Adrenal gland (tissue), 12 donors: Measurements from ENCODE around the gene BORCS8. TPM values are rescaled to one million over a fixed set of nuclear protein-coding genes. Genes with fewer than 3 reads are reported as not detected.
"Not testable (repeated sequence)": the region's sequence is repeated elsewhere in the genome, so short reads cannot be mapped to it uniquely, and the experiment has no call there.

Experiments
- DNase-seq, 7 donors: peaks; one replicate each; pipeline ENCODE4 v3.0.0-alpha.2; 2019 to 2020
- H3K27ac ChIP-seq, 5 donors: fragments of 200-600 bp; sonication (generic) in 4 of 5; 1 replicate in 3 of 5; 2 replicates in 2 of 5; pipeline versions ENCODE4 v1.5.1 to v1.8.0; 2016 to 2020; ENCODE audit warnings: mild to moderate bottlenecking in 1 of 5
- H3K27me3 ChIP-seq: fragments of 200-600 bp; 2 replicates; pipeline ENCODE4 v1.8.0; 2021
- H3K36me3 ChIP-seq, 2 donors: fragments of 200-600 bp; replicated peaks in 1 of 2; 1 replicate in 1 of 2; 2 replicates in 1 of 2; pipeline versions ENCODE4 v1.5.1 to v1.8.0; 2018 to 2022
- H3K4me1 ChIP-seq, 2 donors: fragments of 200-600 bp; replicated peaks in 1 of 2; 1 replicate in 1 of 2; 2 replicates in 1 of 2; pipeline versions ENCODE4 v1.5.1 to v1.8.0; 2018 to 2021
- H3K4me3 ChIP-seq, 4 donors: fragments of 200-600 bp; sonication (generic) in 3 of 4; one replicate each; pipeline ENCODE4 v1.5.1; 2016 to 2018
- H3K9me3 ChIP-seq, 3 donors: fragments of 200-600 bp; sonication (generic) in 1 of 3; replicated peaks in 1 of 3; 1 replicate in 2 of 3; 2 replicates in 1 of 3; pipeline versions ENCODE4 v1.5.1 to v1.8.0; 2016 to 2021
- CTCF ChIP-seq, 6 experiments: fragments of 450-650 bp in 4 of 6; fragments of 200-600 bp in 2 of 6; sonication (generic) in 1 of 6; IDR thresholded peaks; 1 replicate in 5 of 6; 2 replicates in 1 of 6; pipeline versions ENCODE4 v1.5.1 to v1.8.0; 2016 to 2021; ENCODE audit warnings: antibody characterized with exemption in 6 of 6, mild to moderate bottlenecking in 2 of 6, moderate library complexity in 1 of 6
- POLR2A ChIP-seq, 2 donors: fragments of 450-650 bp; IDR thresholded peaks; one replicate each; pipeline ENCODE4 v1.6.1; 2017; ENCODE audit warnings: antibody characterized with exemption in 2 of 2, mild to moderate bottlenecking in 2 of 2, moderate library complexity in 1 of 2
- WGBS, 4 donors: extraction: QIAGEN DNeasy Blood & Tissue Kit in 2 of 4; methylation state at CpG; one replicate each; pipeline versions ENCODE4 v1.1.5 to v1.1.7; 2013 to 2017; 5-methylcytosine and 5-hydroxymethylcytosine counted together
- intact Hi-C, 2 donors: fragments of 100-400 bp; cut with DNase I; formaldehyde crosslinking; loops; one replicate each; pipeline versions ENCODE4 v1.14.1 to v1.15.0; 2022 to 2023
- polyA plus RNA-seq, 3 donors: library from polyadenylated mRNA; stranded (reverse); fragments of 200-250 nt in 2 of 3; fragments of 350-450 nt in 1 of 3; fragmentation: Illumina TruSeq in 1 of 3; extraction: RNeasy Lipid Tissue Mini Kit (QIAGEN cat#74804) in 1 of 3; gene quantifications; one replicate each; pipeline ENCODE4 v1.2.3, GENCODE V29; 2013 to 2014
- total RNA-seq, 9 donors: library from RNA; depleted of rRNA in 4 of 9; stranded (reverse); fragments of >200 nt in 4 of 9; fragments of 120-200 nt in 1 of 9; fragmentation: NEBNext Ultra II Directional in 1 of 9; extraction: Animal tissue kit (Norgen Biotek cat#: 25700) in 1 of 9; gene quantifications; one replicate each; pipeline versions ENCODE4 v1.1.0 to v1.2.4, GENCODE V29; 2013 to 2023
- donor health status: healthy with polysubstance abuse.
- donor health status: Bipolar disorder and iron deficiency.
- donor health status: DM: yes; HTN: yes; CAD: no.
- donor health status: DM: no; HTN: no; CAD: no.
- donor health status: DM: no; HTN: no; CAD: no.
- donor health status: DM: yes; HTN: yes; CAD: no.

Gene BORCS8
- total and polyA plus RNA-seq, 12 donors = 8.3 to 49.6 (median 24.0) TPM

GRCh38 chr19:19223060-19223459 is 31.1 kb upstream of the BORCS8 start:
- H3K4me3 ChIP-seq = no peak overlapping the region
- H3K36me3 ChIP-seq = no peaks in the 10 kb centered on the region
- WGBS, 4 donors = 82 to 95% (median 86%) methylated on average over 5 of the region's 5 CpGs
- no peak for TF ChIP-seq CTCF (IDR thresholded peaks at IDR 0.05)
- no peak for TF ChIP-seq POLR2A (IDR thresholded peaks at IDR 0.05)
- H3K27ac ChIP-seq = no peak overlapping the region
- peaks cover 14% of the 10 kb centered on the region for H3K27me3 ChIP-seq
- DNase-seq = no peak
- intact Hi-C loops = no loop called here
- H3K4me1 ChIP-seq = peaks cover 0 to 8% of the 10 kb centered on the region in 2 donors
- no peaks in the 10 kb centered on the region for H3K9me3 ChIP-seq

GRCh38 chr19:19221000-19221399 is 29.0 kb upstream of the BORCS8 start:
- DNase-seq, H3K4me3 ChIP-seq, H3K36me3 ChIP-seq, H3K4me1 ChIP-seq, H3K9me3 ChIP-seq, H3K27ac ChIP-seq, H3K27me3 ChIP-seq, intact Hi-C loops: not testable (repeated sequence)
- 66 to 86% (median 82%) methylated on average over 6 to 8 of the region's 8 CpGs for WGBS, 4 donors

- Histone ChIP-seq H3K9me3 (no peaks in the 10 kb centered on the region), H3K27me3 (no peaks in the 10 kb centered on the region), H3K4me3 (no peak overlapping the region), H3K4me1 (no peaks in the 10 kb centered on the region), H3K27ac (no peak overlapping the region), H3K36me3 (no peaks in the 10 kb centered on the region)
- intact Hi-C loops = no loop called here
- WGBS, 4 donors = 82 to 85% (median 83%) methylated on average over 14 to 21 of the region's 21 CpGs
- no peak for DNase-seq
- no peak for TF ChIP-seq CTCF (IDR thresholded peaks at IDR 0.05)
- TF ChIP-seq POLR2A (IDR thresholded peaks at IDR 0.05) = no peak
Observed at GRCh38 chr19:19218911-19219310, 27.0 kb upstream of the BORCS8 start.

GRCh38 chr19:19217099-19217498 is 25.1 kb upstream of the BORCS8 start:
- no peak for TF ChIP-seq POLR2A (IDR thresholded peaks at IDR 0.05)
- no peak for DNase-seq
- Histone ChIP-seq H3K27ac (no peak overlapping the region), H3K36me3 (no peaks in the 10 kb centered on the region), H3K9me3 (no peaks in the 10 kb centered on the region), H3K27me3 (peaks cover 10% of the 10 kb centered on the region), H3K4me3 (no peak overlapping the region), H3K4me1 (no peaks in the 10 kb centered on the region)
- 46 to 57% (median 55%) methylated on average over 4 of the region's 4 CpGs for WGBS, 4 donors
- intact Hi-C loops = no loop called here

GRCh38 chr19:19215792-19216191 is 23.8 kb upstream of the BORCS8 start:
- no peak for DNase-seq
- H3K27me3 ChIP-seq = peaks cover 22% of the 10 kb centered on the region
- TF ChIP-seq POLR2A (IDR thresholded peaks at IDR 0.05) (no peak), CTCF (IDR thresholded peaks at IDR 0.05) (no peak)
- 64 to 74% (median 69%) methylated on average over 4 of the region's 4 CpGs for whole genome bisulfite sequencing, 4 donors
- intact Hi-C loops = no loop called here
- H3K4me3 ChIP-seq = no peak overlapping the region
- H3K27ac ChIP-seq = no peak overlapping the region
- H3K36me3 ChIP-seq = no peaks in the 10 kb centered on the region
- no peaks in the 10 kb centered on the region for H3K4me1 ChIP-seq
- no peaks in the 10 kb centered on the region for H3K9me3 ChIP-seq
